Osteoblast (primary cell): ENCODE measurements around the gene DNAJC9. TPM values are rescaled to one million over a fixed set of nuclear protein-coding genes. Genes with fewer than 3 reads are reported as not detected.

Source experiments
- DNase-seq: peaks from one replicate; pipeline ENCODE4 v3.0.0; 2011; ENCODE audit warnings: low spot score, mixed read lengths; ENCODE audit not compliant: insufficient read length; ENCODE audit errors: missing footprints
- H2AFZ ChIP-seq: 2 replicates; pipeline ENCODE4 v1.6.0; 2011; ENCODE audit warnings: mild to moderate bottlenecking, low read length
- H3K27ac ChIP-seq: 2 replicates; pipeline ENCODE4 v1.5.1; 2011; ENCODE audit warnings: mild to moderate bottlenecking, low read depth, low read length, moderate library complexity
- H3K27me3 ChIP-seq: 2 replicates; pipeline ENCODE4 v1.6.0; 2012; ENCODE audit warnings: mild to moderate bottlenecking, control low read depth, inconsistent platforms, low read length, moderate library complexity; ENCODE audit not compliant: insufficient read depth
- H3K36me3 ChIP-seq: 2 replicates; pipeline ENCODE4 v1.5.1; 2011; ENCODE audit warnings: mild to moderate bottlenecking, low read length, control low read depth, moderate library complexity; ENCODE audit not compliant: insufficient read depth
- H3K4me1 ChIP-seq: 2 replicates; pipeline ENCODE4 v1.5.1; 2011; ENCODE audit warnings: mild to moderate bottlenecking, low read length, control low read depth, moderate library complexity; ENCODE audit not compliant: insufficient read depth
- H3K4me2 ChIP-seq: 2 replicates; pipeline ENCODE4 v1.6.0; 2011; ENCODE audit warnings: mild to moderate bottlenecking, low read length; ENCODE audit not compliant: insufficient read depth
- H3K4me3 ChIP-seq: fragments of 200-600 bp; sonication (generic); 3 replicates; pipeline ENCODE4 v1.5.1; 2012; ENCODE audit warnings: mild to moderate bottlenecking, low read length, inconsistent platforms; ENCODE audit not compliant: insufficient read depth
- H3K79me2 ChIP-seq: 2 replicates; pipeline ENCODE4 v1.6.0; 2012; ENCODE audit warnings: mild to moderate bottlenecking, low read length, control low read depth, inconsistent platforms; ENCODE audit not compliant: insufficient read depth
- H3K9me3 ChIP-seq: 2 replicates; pipeline ENCODE4 v1.5.1; 2011; ENCODE audit warnings: low read depth, low read length, control low read depth
- H4K20me1 ChIP-seq: 2 replicates; pipeline ENCODE4 v1.6.0; 2012; ENCODE audit warnings: mild to moderate bottlenecking, low read length, control low read depth; ENCODE audit not compliant: insufficient read depth
- CTCF ChIP-seq: IDR thresholded peaks from 2 replicates; pipeline ENCODE4 v1.5.1; 2011; ENCODE audit warnings: mild to moderate bottlenecking, low read depth, low read length, moderate library complexity; ENCODE audit errors: extremely low read depth
- total RNA-seq: library from RNA; depleted of rRNA; stranded (reverse); fragments of >200 nt; gene quantifications from 2 replicates; pipeline ENCODE4 v1.2.3, GENCODE V29; 2012

Gene DNAJC9
- total RNA-seq, 1 donor = 18.8 TPM

- no peak for DNase-seq
- Histone ChIP-seq H4K20me1 (no peaks in the 10 kb centered on the region), H3K4me3 (peak overlapping the region; percentile 87), H3K36me3 (peaks cover 25% of the 10 kb centered on the region), H3K9me3 (no peaks in the 10 kb centered on the region), H3K27ac (peak overlapping the region; percentile 95), H3K27me3 (no peaks in the 10 kb centered on the region), H2AFZ (peak overlapping the region; percentile 99), H3K4me1 (peaks cover 19% of the 10 kb centered on the region), H3K79me2 (peaks cover 43% of the 10 kb centered on the region), H3K4me2 (peak overlapping the region; percentile 96)
- TF ChIP-seq CTCF = no peak
Measured at GRCh38 chr10:73253225-73253555, 6.1 kb upstream of the DNAJC9 start.

GRCh38 chr10:73252445-73253224 is 5.6 kb upstream of the DNAJC9 start, which contains the start of gene MRPS16:
Gene MRPS16 (minus strand): TSS chr10:73252644. CDS start chr10:73252482, 162 bp downstream.
- Histone ChIP-seq H3K27ac (peak within 1 kb of the TSS; percentile 95), H3K4me3 (peak within 1 kb of the TSS; percentile 87), H2AFZ (peak within 1 kb of the TSS; percentile 99), H3K4me1 (peaks cover 22% of the 10 kb centered on the region), H4K20me1 (no peaks in the 10 kb centered on the region), H3K79me2 (peaks cover 45% of the 10 kb centered on the region), H3K36me3 (peaks cover 25% of the 10 kb centered on the region), H3K27me3 (no peaks in the 10 kb centered on the region), H3K9me3 (no peaks in the 10 kb centered on the region), H3K4me2 (peak within 1 kb of the TSS; percentile 96)
- no peak for TF ChIP-seq CTCF
- DNase-seq = peak; percentile 96

- Histone ChIP-seq H4K20me1 (no peaks in the 10 kb centered on the region), H3K27me3 (no peaks in the 10 kb centered on the region), H3K4me3 (peak overlapping the region; percentile 87), H2AFZ (peak overlapping the region; percentile 99), H3K4me1 (peaks cover 24% of the 10 kb centered on the region), H3K4me2 (peak overlapping the region; percentile 96), H3K79me2 (peaks cover 45% of the 10 kb centered on the region), H3K9me3 (no peaks in the 10 kb centered on the region), H3K36me3 (peaks cover 25% of the 10 kb centered on the region), H3K27ac (peak overlapping the region; percentile 95)
- no peak for TF ChIP-seq CTCF
- DNase-seq = no peak
Measured at GRCh38 chr10:73251683-73252444, 4.8 kb upstream of the DNAJC9 start.

- no peak for TF ChIP-seq CTCF
- Histone ChIP-seq H3K27ac (no peak overlapping the region), H4K20me1 (no peaks in the 10 kb centered on the region), H2AFZ (no peak overlapping the region), H3K36me3 (peaks cover 36% of the 10 kb centered on the region), H3K9me3 (no peaks in the 10 kb centered on the region), H3K79me2 (peaks cover 68% of the 10 kb centered on the region), H3K27me3 (no peaks in the 10 kb centered on the region), H3K4me1 (peaks cover 36% of the 10 kb centered on the region), H3K4me3 (no peak overlapping the region), H3K4me2 (no peak overlapping the region)
- no peak for DNase-seq
Measured at GRCh38 chr10:73248259-73248724, 1.2 kb upstream of the DNAJC9 start.
